GM21723 (cell line): Measurements from ENCODE around the gene HOXA9.

ENCODE experiments used
- ATAC-seq: cut with Tn5 transposase; IDR thresholded peaks from one replicate; pipeline ENCODE4 v1.9.1; 2021; ENCODE audit warnings: mild to moderate bottlenecking, moderate library complexity; ENCODE audit not compliant: unreplicated experiment

HOXA9 gene

DNA sequence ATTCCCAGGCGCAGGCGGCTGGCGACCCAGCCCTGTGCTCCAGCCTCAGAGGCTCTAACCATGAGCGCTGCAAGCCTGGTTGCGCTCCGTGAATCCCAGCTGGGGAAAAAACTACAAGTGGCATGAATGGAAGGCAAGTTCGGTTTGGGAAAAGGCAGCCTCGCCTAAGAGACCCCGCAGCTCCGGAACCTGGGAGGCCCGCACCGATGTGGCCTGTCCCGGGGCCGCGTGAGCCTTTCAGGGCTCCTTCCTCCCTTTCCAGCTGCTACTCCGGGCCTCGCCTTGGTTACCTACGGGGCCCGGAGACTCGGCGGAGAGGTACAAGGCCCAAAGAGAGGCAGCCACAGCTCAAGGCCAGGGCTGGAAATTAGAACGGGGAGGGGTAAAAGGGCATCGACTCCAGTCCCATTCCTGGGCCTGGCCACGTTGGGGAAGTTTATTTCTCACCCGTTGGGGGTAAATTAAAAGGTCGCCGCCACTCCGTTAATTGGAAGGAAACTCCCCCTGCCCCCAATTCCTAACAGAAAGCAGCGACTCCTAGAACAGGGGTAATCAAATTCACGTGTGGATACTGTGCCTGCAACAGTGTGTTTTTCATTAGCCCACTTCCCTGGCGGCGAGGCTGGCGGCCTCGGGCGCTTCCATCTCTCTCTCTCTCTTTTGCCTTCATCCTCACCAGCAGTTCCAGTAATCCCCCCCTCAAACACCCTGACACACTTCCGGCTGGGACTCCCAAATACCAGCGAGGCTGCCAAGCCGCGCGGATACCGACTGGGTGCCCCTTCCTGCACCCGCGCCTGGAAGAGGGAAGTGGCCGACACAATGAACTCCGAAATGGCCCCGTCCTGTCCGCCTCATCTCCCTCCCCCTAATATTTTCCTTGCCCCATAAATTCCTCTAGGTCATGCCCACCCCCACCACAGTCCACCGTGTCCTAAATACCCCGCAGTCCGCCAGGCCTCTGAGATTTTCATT lies 1.5 kb upstream of the HOXA9 start:
- no peak for ATAC-seq

DNA sequence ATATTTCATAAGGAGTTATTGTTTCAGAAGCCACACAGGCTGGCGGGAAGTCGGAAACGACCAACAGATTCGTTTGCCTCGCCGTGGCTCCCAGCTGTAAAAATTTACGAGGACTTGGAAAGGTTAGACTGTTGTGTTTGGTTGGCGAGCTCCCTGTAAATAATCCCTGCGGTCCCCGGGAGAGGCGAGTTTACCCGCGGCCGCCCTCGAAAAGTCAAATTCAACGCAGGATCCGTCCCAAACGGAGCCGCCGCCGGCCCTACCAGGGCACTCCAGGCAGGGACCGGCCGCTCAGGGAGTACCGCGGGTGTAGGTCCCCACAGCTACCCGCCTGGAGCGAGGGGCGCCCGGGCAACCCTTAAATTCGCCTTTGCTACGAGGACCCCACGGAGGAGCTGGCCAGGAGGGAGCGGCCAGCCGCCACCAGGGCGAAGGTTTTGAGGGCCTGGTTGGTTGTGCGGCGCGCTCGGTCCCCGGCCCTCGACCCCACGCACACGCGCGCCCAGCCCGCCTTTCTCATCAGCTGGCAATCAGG lies 726 bp upstream of the HOXA9 start:
- ATAC-seq, result no peak

DNA sequence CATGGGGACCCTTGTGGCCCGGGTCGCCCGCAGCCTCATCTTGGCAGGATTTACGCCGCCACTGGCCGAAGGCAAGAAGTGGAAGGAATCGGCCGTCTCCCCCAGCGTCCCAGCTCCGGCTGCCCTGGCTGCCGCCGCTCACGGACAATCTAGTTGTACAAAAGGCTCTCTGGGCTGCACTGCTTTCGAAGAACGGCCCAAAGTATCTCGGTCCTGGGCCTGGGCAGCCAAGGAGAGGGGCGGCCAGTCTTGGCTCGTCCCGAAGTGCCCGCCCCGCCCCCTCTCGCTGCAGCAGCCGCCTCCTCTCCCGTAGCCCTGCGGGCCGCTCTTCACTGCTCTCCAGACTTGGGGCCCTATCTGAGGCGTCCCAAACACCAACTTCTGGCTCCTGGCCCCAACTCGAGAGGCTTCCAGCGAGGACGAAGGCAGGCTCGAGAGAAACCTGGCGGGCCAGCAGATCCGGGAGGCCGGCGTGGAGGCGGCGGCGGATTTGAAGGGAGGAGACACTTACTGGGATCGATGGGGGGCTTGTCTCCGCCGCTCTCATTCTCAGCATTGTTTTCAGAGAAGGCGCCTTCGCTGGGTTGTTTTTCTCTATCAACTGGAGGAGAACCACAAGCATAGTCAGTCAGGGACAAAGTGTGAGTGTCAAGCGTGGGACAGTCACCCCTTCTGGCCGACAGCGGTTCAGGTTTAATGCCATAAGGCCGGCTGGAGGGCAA lies 809 bp downstream of the HOXA9 start:
- no peak for ATAC-seq

DNA sequence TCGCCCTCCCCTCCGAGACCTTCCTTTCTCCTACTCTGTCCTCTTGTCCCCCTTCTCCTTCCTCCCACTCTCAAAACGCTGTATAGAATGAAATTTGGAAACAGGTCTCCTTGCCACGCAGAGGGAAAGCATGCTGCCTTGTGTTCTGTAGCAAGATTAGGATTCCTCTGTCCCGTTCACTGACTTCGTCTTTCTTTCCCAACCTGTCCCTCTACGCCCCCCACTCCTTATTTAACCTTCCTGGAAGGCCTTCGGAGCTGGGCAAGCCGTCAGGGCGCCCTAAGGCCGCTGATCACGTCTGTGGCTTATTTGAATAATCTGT lies 1.3 kb downstream of the HOXA9 start:
- no peak for ATAC-seq

DNA sequence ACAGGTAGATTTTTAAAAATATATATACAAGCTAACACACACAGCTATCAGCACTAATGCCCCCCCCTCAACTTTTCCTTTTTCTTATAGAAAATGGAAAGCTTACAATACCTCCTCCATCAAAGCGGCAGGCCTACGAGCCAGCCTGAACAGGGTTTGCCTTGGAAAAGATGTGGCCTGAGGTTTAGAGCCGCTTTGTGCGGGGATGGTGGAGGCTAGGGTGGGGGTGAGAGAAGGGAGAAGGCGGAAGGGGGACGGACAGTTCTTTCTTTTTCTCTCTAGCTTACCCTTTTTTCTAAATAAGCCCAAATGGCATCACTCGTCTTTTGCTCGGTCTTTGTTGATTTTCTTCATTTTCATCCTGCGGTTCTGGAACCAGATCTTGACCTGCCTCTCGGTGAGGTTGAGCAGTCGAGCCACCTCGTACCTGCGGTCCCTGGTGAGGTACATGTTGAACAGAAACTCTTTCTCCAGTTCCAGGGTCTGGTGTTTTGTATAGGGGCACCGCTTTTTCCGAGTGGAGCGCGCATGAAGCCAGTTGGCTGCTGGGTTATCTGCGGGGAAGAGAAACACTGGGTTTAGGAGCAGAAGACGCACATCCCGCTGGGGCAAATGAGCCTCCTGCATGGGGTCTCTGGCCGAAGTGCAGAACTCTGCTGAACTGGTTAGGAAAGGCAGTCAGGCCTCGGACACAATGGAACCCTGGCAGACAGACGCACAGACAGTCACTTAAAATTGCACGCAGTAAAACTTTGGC lies 1.9 kb downstream of the HOXA9 start:
- no peak for ATAC-seq

DNA sequence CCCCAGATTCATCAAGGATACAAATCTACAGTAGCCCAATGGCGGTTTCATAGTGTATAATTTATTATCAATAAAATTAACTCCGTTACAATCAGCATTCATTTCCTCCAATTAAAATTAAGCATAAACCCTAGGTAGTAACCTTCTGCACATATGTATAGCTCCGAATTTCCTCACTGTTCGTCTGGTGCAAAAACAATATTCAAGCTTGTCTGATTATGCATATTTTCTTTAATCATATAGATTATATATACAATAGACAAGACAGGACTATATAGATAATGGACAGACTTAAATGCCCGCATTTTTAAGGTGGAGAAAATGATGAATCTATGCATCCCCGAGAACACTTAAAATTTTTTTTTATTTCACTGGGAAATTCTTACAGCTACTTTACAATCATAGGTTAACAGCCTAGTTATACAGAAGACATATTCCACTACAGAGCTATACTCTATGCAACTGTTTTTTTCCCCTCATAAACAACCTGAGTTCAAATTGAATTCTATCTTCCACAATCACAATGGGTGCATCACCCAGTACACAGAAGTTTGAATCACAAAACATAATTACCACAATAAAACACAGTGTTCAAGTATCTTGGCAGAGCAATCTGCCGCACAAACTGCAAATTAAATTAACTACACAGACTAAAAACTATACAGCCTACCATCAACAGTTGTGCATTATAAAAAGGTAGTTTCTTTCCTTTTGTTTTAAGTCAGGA lies 2.6 kb downstream of the HOXA9 start:
- no peak for ATAC-seq

DNA sequence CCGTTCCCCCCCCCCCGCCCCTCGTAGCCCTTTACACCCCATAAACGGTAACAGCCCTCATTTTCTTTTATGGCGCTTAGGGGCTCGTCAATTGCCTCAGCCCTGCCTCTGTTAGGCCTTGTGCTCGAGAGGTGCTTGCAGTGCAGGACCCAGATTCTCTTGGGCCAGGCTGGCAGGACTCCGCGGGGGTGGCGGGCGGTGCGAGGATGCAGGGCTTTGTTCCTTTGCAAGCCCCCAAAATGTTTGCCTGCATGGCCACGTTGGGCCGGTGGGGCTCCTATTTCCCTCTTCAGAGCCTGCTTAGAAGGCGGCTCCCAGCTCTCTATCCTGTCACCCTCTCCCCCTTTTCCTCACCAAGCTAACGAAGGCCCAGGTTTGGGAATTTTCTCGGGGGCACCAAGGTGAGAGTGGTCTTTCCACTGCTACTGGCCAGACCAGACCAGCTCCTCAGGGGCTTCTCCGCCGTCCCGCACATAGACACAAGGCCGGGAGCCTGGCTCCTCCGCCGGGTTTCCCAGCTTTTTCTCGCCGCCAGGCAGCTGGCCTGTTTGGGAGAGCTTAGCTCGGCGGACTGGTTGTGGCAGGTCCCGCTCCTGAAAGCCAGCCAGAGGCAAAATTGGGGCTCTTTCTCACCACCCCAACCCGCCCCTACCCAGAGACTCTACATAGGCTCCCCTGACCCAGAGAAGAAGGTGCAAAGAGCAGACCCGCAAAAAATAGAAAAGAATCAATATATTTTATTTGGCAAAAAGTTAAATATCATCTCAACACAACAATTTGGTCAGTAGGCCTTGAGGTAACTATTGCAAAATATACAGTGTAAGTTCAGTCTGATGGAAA lies 3.4 kb downstream of the HOXA9 start:
- ATAC-seq, result no peak

DNA sequence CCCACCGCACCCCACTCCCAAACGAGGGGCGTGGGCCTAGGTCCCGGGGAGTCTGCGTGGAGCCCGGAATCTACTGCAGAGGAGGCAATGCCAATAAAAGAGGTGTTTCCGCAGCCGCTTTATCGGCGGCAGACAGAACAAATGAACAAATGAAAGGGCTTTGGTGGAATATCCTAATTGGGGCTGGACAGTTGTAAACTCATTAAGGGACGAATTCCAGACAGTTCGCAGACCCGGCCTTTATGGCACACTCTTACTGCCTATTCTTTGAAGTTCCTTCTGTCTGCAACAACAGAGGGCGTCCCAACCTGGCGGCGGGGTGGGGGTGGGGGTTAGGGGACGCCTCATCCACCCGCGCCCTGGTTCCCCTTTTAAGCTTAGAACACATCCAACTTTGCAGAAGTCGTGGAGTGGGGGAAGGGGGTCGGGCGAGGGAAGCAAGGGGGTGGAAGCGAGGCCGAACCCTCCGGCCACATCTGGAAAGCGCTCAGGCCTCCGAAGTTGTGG lies 4.1 kb downstream of the HOXA9 start:
- no peak for ATAC-seq

DNA sequence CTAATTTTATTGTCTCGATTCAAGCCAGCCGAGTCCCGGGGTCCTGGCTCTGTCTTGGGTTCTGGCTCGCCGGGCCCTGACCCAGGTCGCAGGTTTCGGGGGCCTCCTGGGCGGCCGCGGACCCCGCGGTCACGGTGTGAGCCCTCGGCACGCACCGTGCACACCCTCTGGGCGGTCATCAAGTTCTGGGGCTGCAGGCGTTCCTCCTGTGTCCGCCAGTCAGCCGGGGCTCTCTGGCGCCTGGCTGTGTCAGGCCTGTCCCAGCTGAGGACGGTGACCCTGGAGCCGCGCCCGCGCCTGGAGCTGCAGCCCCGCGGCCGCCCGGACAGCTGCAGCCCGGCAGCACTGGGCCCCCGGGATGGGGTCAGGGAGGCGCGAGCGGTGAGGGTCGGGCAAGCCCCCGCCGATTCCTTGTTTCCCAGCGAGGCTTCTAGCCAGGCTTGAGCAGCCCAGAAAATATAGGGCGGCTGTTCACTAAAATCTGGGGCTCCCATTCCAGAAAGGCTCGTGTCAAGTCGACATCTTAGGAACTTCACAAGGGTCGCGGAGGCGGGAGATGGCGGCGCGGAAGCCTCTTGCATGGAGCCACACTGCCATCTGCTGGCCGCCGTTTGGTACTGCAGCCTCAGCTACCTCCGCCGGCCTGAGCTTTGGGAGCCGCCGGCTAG lies 4.7 kb downstream of the HOXA9 start:
- peak; percentile 65 for ATAC-seq

DNA sequence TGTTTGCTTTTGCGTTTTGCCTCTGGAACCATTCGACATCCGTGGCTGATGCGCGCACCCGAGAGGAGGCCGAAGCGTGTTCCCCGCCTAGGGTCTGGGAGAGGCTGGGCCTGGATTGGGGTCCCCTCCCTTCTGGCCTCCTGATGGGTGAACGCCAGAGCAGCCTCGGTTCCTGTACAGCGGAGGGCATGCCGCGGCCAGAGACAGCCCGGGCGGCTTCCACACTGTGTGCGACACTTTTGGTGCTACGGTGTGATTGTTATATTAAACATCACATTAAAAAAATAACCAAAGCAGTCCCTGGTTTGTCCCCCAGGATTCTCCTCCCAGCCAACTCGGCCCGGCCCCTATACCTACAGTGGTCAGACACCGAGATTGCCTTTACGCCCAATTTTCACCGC lies 5.2 kb downstream of the HOXA9 start:
- ATAC-seq, result peak; percentile 21

DNA sequence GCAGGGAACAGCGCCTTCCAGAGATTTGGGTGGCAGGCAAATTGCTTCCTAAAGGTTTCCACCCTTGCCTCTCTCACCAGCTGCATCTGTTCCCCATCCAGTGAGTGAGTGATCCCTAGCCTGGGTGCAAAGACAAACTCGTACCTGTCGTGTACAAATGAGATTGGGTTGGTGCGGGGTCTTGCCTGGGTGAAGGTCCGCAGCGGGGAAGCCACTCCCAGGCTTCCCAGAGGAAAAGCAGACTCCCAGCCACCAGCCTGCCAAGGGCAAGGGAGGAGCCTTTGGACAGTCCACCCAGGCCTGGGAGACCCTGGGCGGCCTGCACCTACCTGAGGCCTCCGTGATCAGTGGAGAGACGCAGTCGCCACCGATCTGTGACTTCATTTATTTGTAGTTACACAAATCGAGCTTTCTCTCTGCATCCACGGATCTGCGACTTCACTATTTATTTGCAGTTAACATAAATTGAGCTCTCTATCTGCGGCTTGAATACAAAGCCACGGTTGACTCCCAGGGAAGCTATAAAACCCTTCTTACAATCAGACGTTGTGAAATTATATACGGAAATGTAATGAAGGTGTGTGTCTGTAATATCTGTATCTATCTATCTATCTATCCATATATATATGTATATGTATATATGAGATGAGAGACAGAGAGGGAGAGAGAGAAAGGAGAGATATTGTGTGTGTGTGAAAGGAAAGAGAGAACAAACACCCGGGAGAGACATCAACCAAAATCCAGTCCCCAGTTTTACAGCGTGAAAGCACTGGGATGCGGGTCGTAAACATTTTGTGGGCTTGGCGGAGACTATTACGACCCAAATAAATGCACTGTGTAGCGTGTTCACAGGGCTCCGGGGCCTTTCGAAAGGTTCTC lies 5.8 kb downstream of the HOXA9 start:
- ATAC-seq, result no peak

DNA sequence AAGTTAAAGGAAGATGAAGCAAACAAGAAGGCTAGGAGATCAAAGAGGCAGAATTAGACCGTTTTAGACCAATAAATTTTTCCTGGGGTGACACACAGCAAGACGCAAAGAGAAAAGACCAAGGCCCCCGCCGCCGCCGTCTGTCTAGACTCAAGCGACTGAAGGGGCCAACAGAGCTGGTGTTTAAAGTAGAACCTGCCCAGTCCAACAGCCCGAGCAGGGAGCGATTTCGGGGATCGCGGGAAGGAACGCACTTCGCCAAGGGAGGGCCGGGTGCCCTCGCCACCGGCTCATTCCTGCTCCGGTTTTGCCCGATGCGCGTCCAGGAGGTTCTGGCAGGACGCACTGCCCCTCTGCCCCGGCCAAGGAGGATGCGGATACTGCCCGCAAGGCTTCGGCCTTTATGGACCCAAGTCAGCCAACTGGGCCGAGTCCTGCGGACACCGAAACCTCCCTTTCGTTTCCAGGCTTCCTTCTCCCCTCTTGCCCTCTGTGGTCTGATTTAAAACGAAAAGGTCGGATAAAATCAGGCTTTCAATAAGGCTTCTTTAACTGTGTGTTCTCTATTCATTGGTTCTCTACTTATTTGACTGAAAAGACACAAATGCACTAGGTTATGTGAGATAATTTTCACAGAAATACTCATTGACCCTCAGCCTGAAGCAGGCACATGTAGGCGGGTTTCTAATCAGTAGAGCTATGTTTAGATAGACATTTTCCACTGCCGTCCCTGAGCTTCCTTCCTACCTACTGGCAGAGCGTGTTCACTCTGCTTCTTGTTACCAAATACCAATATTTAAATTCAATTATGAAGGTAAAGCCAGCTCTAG lies 6.7 kb downstream of the HOXA9 start:
- ATAC-seq, result no peak

DNA sequence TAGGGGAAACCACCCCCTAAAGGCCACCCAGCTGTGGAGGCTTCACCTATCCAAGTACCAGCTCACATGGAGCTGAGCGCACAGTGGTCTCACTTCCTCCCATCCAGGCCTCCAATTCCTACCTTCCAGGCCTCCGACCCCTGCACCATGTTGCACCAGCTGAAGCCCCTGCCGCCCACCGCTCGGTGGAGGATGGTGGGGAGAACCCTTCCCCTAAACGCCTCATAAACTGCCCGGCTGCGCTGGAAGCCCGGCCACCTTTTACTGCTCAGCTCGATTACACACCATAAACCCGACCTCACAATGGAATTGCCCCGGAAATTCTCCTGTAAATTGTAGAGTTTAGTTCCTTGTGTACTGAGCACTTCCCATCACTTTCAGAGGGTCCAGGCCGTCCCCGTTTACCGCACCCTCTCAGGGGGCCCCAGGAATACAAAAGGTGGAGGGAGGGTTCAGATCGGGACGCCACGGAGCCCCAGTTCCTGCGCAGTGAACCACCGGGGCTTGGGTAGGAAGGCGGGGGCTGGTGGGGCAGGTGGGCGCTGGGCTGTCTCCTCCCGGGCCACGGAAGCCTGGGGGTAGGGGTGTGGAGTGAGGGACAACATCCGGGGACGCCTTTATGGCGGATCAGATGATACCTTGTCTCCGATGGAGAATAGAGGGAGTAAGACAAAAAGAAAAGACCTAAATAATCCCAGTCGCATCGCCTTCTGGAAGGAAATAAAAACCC lies 7.5 kb downstream of the HOXA9 start:
- no peak for ATAC-seq

DNA sequence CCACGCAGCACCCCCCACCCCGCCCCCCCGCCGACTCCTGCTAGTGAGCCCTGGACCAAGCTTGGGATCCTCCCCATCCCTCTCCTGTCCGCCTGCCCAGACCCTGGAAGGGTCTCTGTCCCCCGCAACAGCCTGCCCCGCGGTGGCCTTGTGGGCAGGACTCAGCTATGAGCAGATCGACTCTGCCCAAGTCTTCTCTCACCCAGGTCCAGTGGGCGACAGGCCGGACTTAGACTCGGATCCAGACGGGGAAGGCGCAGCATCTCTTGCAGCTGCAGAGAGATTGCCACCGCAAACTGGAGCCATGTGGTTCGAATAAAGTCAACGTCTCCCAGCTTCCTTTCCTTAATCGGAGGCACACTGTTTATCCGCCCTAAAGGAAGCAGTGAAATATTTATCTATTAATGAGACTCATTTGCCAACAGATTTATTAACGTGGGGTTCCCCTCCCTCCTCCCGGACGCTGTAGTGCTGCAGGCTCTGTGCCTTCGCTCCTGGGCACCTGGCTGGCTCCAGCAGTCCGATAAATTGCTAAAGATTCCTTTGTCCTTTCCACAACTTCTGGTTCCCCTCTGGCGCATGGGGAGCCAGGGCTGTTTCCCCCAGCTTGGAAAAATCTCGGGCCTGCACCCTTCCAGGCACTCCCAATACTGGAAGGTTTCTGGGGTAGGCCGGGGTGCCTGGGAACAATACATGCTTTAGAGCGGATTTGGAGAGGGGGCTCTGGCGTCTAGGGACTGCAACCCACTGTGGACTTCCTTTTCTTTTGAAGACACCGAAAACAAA lies 8.2 kb downstream of the HOXA9 start:
- ATAC-seq, result no peak

DNA sequence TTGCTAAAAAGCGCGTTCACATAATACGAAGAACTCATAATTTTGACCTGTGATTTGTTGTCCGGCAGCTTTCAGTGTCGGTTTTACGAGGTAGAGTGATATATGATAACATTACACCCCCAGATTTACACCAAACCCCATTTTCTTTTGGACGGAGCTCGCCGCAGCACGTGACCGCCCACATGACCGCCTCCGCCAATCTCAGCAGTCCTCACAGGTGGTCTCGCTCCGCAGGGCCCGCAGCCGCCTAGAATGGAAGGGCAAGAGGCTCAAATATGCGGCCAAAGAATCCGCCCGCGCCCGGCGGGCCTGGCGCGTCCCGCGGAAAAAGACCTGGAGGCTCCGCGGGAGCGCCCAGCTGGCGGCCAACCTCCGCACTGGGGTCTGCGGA lies 8.8 kb downstream of the HOXA9 start, which contains the start of gene HOXA7:
Gene HOXA7, minus strand, starts transcription at position 168 of the 391 bp plus-strand sequence. Its CDS starts 130 bp downstream, at position 38.
- no peak for ATAC-seq
